Epithelial cell of esophagus (primary cell): ENCODE data around the gene ZNF488.

Experiments
- DNase-seq: peaks from one replicate; pipeline ENCODE4 v3.0.0; 2010; ENCODE audit warnings: low read depth
- H3K4me3 ChIP-seq: 2 replicates; pipeline ENCODE4 v1.5.1; 2011; ENCODE audit warnings: mild to moderate bottlenecking, low read length, control low read depth
- CTCF ChIP-seq: IDR thresholded peaks from 2 replicates; pipeline ENCODE4 v1.5.1; 2011; ENCODE audit warnings: low read depth, mild to moderate bottlenecking, low read length, control low read depth, inconsistent platforms; ENCODE audit not compliant: insufficient read depth; ENCODE audit errors: missing control alignments

ZNF488 gene

GRCh38 chr10:47332946-47333345 lies 51.1 kb downstream of the ZNF488 start:
- no peak overlapping the region for H3K4me3 ChIP-seq
- DNase-seq, result no peak
- no peak for TF ChIP-seq CTCF

- no peak for TF ChIP-seq CTCF
- no peak overlapping the region for H3K4me3 ChIP-seq
- DNase-seq, result no peak
Observed at GRCh38 chr10:47332371-47332770, 51.7 kb downstream of the ZNF488 start.

GRCh38 chr10:47331954-47332353 lies 52.1 kb downstream of the ZNF488 start:
- H3K4me3 ChIP-seq, result no peak overlapping the region
- no peak for TF ChIP-seq CTCF
- no peak for DNase-seq

- TF ChIP-seq CTCF, result no peak
- no peak overlapping the region for H3K4me3 ChIP-seq
- DNase-seq, result no peak
Observed at GRCh38 chr10:47331491-47331890, 52.6 kb downstream of the ZNF488 start.

- no peak for TF ChIP-seq CTCF
- no peak overlapping the region for H3K4me3 ChIP-seq
- no peak for DNase-seq
Observed at GRCh38 chr10:47330804-47331203, 53.3 kb downstream of the ZNF488 start.

- DNase-seq, result no peak
- H3K4me3 ChIP-seq, result no peak overlapping the region
- TF ChIP-seq CTCF, result no peak
Observed at GRCh38 chr10:47330366-47330765, 53.7 kb downstream of the ZNF488 start.

- TF ChIP-seq CTCF, result no peak
Observed at GRCh38 chr10:47329855-47330254, 54.2 kb downstream of the ZNF488 start.

More at GRCh38 chr10:47329855-47330254, 54.2 kb downstream of the ZNF488 start:
- no peak for DNase-seq
- no peak overlapping the region for H3K4me3 ChIP-seq
